Astrocyte of the spinal cord (primary cell): ENCODE results near the gene INPP5A.

ENCODE experiments used
- DNase-seq: peaks from one replicate; pipeline ENCODE4 v3.0.0; 2011; ENCODE audit warnings: low read depth, low spot score
- H3K4me3 ChIP-seq: 2 replicates; pipeline ENCODE4 v1.5.1; 2011; ENCODE audit warnings: low read depth, mild to moderate bottlenecking, low read length, moderate library complexity
- CTCF ChIP-seq: IDR thresholded peaks from 2 replicates; pipeline ENCODE4 v1.5.1; 2012; ENCODE audit warnings: low read depth, mild to moderate bottlenecking, low read length, inconsistent platforms
- in situ Hi-C: cut with HindIII; loops from 2 replicates; pipeline ENCODE4 v1.10.0; 2017; ENCODE audit warnings: low sequenced_read_pairs

The INPP5A gene

GRCh38 chr10:132556994-132557441, 19.4 kb downstream of the INPP5A start:
- DNase-seq = no peak
- in situ Hi-C loops = no loop called here
- no peak overlapping the region for H3K4me3 ChIP-seq
- TF ChIP-seq CTCF = no peak

- in situ Hi-C loops = no loop called here
- no peak overlapping the region for H3K4me3 ChIP-seq
- TF ChIP-seq CTCF = no peak
- no peak for DNase-seq
These were observed 20.3 kb downstream of the INPP5A start for GRCh38 chr10:132557696-132558515.

- TF ChIP-seq CTCF = no peak
- in situ Hi-C loops = no loop called here
- DNase-seq = no peak
- H3K4me3 ChIP-seq = no peak overlapping the region
These were observed 21.2 kb downstream of the INPP5A start for GRCh38 chr10:132558516-132559413.

- no peak overlapping the region for H3K4me3 ChIP-seq
- TF ChIP-seq CTCF = no peak
- no peak for DNase-seq
- in situ Hi-C loops = no loop called here
These were observed 22.0 kb downstream of the INPP5A start for GRCh38 chr10:132559538-132559937.

- H3K4me3 ChIP-seq = no peak overlapping the region
- in situ Hi-C loops = no loop called here
- DNase-seq = no peak
These were observed 22.7 kb downstream of the INPP5A start for GRCh38 chr10:132560241-132560731.

More at GRCh38 chr10:132560241-132560731, 22.7 kb downstream of the INPP5A start:
- TF ChIP-seq CTCF = no peak
